GM12878 (cell line): ENCODE results near the gene ASTL. TPM values are rescaled to one million over a fixed set of nuclear protein-coding genes. Genes with fewer than 3 reads are reported as not detected.

ENCODE experiments used
- ATAC-seq: fragments of 200-7000 bp; cut with Tn5 transposase; 3 replicates; pipeline ENCODE4 v1.9.1; 2020; ENCODE audit warnings: mild to moderate bottlenecking, moderate library complexity
- BruUV-seq: library from RNA; stranded (reverse); fragments of 400-500 nt; replicated peaks from 2 replicates; lab custom pipeline; 2021; lab: Mats Ljungman, UMichigan
- CTCF ChIA-PET: fragments of 300-600 bp; sonication (Branson Sonifier 250); formaldehyde crosslinking; extraction: SDS; loops from one replicate; lab custom pipeline; 2021; ENCODE audit warnings: inconsistent platforms; lab: Yijun Ruan, JAX
- POLR2A ChIA-PET: fragments of 350-600 bp; formaldehyde crosslinking; extraction: SDS; loops from one replicate; lab custom pipeline; 2021; ENCODE audit warnings: inconsistent platforms; lab: Charles Lee
- RAD21 ChIA-PET: fragments of 300-600 bp; sonication (Branson Sonifier 250); formaldehyde crosslinking; loops from one replicate; lab custom pipeline; 2023; ENCODE audit warnings: antibody characterized with exemption; ENCODE audit not compliant: unreplicated experiment; lab: Charles Lee
- SMC1A ChIA-PET: fragments of 300-600 bp; sonication (Branson Sonifier 250); formaldehyde crosslinking; loops from one replicate; lab custom pipeline; 2023; ENCODE audit not compliant: unreplicated experiment, uncharacterized antibody; lab: Charles Lee
- DNase-seq: peaks from one replicate; pipeline ENCODE4 v3.0.0-alpha.2; 2011; ENCODE audit warnings: low read depth, low spot score
- FAIRE-seq: peaks from 3 replicates; lab custom pipeline; 2011; peaks lifted over from hg19 to GRCh38; lab: Jason Lieb, UNC
- H2AFZ ChIP-seq: 2 replicates; pipeline ENCODE4 v1.6.0; 2011; ENCODE audit warnings: low read depth, low read length, control low read depth; ENCODE audit not compliant: control insufficient read depth
- H3K27ac ChIP-seq: 2 replicates; pipeline ENCODE4 v1.5.1; 2011; ENCODE audit warnings: control low read depth; ENCODE audit not compliant: control insufficient read depth, insufficient read depth
- H3K27me3 ChIP-seq, 2 experiments: replicated peaks in 1 of 2; 2 replicates each; pipeline versions ENCODE4 v1.6.0 to v1.6.1; 2011; ENCODE audit warnings: low read length in 1 of 2; ENCODE audit not compliant: control insufficient read depth in 2 of 2, insufficient read depth in 2 of 2
- H3K36me3 ChIP-seq, 2 experiments: 2 replicates each; pipeline ENCODE4 v1.5.1; 2011; ENCODE audit warnings: low read length in 1 of 2; ENCODE audit not compliant: control insufficient read depth in 2 of 2, insufficient read depth in 2 of 2
- H3K4me1 ChIP-seq: 2 replicates; pipeline ENCODE4 v1.6.1; 2011; ENCODE audit warnings: mild to moderate bottlenecking, low read length, moderate library complexity, mixed read lengths; ENCODE audit not compliant: control insufficient read depth, insufficient read depth
- H3K4me2 ChIP-seq: 2 replicates; pipeline ENCODE4 v1.6.0; 2011; ENCODE audit warnings: control low read depth; ENCODE audit not compliant: control insufficient read depth, insufficient read depth
- H3K4me3 ChIP-seq: fragments of 200-600 bp; sonication (generic); 2 replicates; pipeline ENCODE4 v1.5.1; 2016
- H3K79me2 ChIP-seq: 2 replicates; pipeline ENCODE4 v1.6.0; 2011; ENCODE audit warnings: low read length; ENCODE audit not compliant: control insufficient read depth, insufficient read depth
- H3K9ac ChIP-seq: 2 replicates; pipeline ENCODE4 v1.8.0; 2011; ENCODE audit warnings: low read length, control low read depth, mixed read lengths; ENCODE audit not compliant: control insufficient read depth, insufficient read depth
- H3K9me3 ChIP-seq: replicated peaks from 3 replicates; pipeline ENCODE4 v1.5.1; 2011; ENCODE audit warnings: mild to moderate bottlenecking, low read length; ENCODE audit not compliant: control insufficient read depth, insufficient read depth
- H4K20me1 ChIP-seq: 2 replicates; pipeline ENCODE4 v1.6.0; 2011; ENCODE audit not compliant: control insufficient read depth, insufficient read depth
- CBX3 ChIP-seq: fragments of 200-600 bp; sonication (generic); IDR thresholded peaks from 2 replicates; pipeline ENCODE4 v1.6.1; 2016; ENCODE audit warnings: low read depth, borderline replicate concordance
- CBX5 ChIP-seq: sonication (generic); IDR thresholded peaks from 2 replicates; pipeline ENCODE4 v1.6.1; 2016; ENCODE audit warnings: low read depth, moderate library complexity, mild to moderate bottlenecking, inconsistent platforms
- CHD1 ChIP-seq: IDR thresholded peaks from 2 replicates; pipeline ENCODE4 v1.6.1; 2012; ENCODE audit warnings: low read depth, low read length, improper control_type of control experiment
- CHD2 ChIP-seq: IDR thresholded peaks from 2 replicates; pipeline ENCODE4 v1.6.1; 2011; ENCODE audit warnings: low read depth, low read length, improper control_type of control experiment, borderline replicate concordance
- FOXK2 ChIP-seq: fragments of 450-650 bp; IDR thresholded peaks from 2 replicates; pipeline ENCODE4 v1.6.1; 2017; ENCODE audit warnings: mild to moderate bottlenecking, moderate library complexity
- MTA2 ChIP-seq: fragments of 450-650 bp; IDR thresholded peaks from 2 replicates; pipeline ENCODE4 v1.6.1; 2016; ENCODE audit warnings: low read depth, mild to moderate bottlenecking, moderate library complexity
- POU2F2 ChIP-seq: IDR thresholded peaks from 3 replicates; pipeline ENCODE4 v1.6.1; 2011; ENCODE audit warnings: low read depth, mild to moderate bottlenecking, low read length, borderline replicate concordance
- SRF ChIP-seq, 2 experiments: IDR thresholded peaks; 2 replicates each; pipeline ENCODE4 v1.6.1; 2011; ENCODE audit warnings: low read depth in 2 of 2, low read length in 2 of 2, mild to moderate bottlenecking in 1 of 2, moderate library complexity in 1 of 2
- STAT3 ChIP-seq: IDR thresholded peaks from 2 replicates; pipeline ENCODE4 v1.6.1; 2011; ENCODE audit warnings: low read depth, low read length, improper control_type of control experiment
- WRNIP1 ChIP-seq: IDR thresholded peaks from 2 replicates; pipeline ENCODE4 v1.6.1; 2011; ENCODE audit warnings: low read depth, low read length, improper control_type of control experiment, borderline replicate concordance
- WGBS: methylation state at CpG from one replicate; pipeline ENCODE4 v1.1.6; 2016; ENCODE audit warnings: low lambda C conversion rate; ENCODE audit not compliant: insufficient replicate concordance, insufficient coverage; ENCODE audit errors: missing lambda C conversion rate; 5-methylcytosine and 5-hydroxymethylcytosine counted together
- in situ Hi-C: fragments of 300-500 bp; cut with MboI; formaldehyde crosslinking; loops from 9 replicates; pipeline ENCODE4 v1.14.3; 2018; ENCODE audit warnings: mixed read lengths
- intact Hi-C: fragments of 100-400 bp; cut with micrococcal nuclease; formaldehyde crosslinking; loops from one replicate; pipeline ENCODE4 v1.14.2; 2022; ENCODE audit not compliant: unreplicated experiment
- polyA plus RNA-seq, 11 experiments: library from polyadenylated mRNA; depleted of rRNA in 4 of 11; unstranded in 6 of 11; stranded (reverse) in 5 of 11; fragments of >200 nt; fragmentation: Nextera tagmentation in 4 of 11; fragmentation: Illumina TruSeq in 1 of 11; extraction: Ambion mirVana in 4 of 11; extraction: Trizol in 1 of 11; gene quantifications; 1 replicate in 1 of 11; 2 replicates in 10 of 11; pipeline versions ENCODE4 v1.2.1 to v1.2.3, GENCODE V29; 2011 to 2016; ENCODE audit warnings: inconsistent platforms in 2 of 11, missing spikeins in 2 of 11, low read depth in 1 of 11
- total RNA-seq, 4 experiments: library from RNA; depleted of rRNA in 3 of 4; stranded (reverse); fragments of >200 nt in 3 of 4; fragmentation: Illumina TruSeq in 1 of 4; extraction: Trizol in 1 of 4; gene quantifications; 2 replicates each; pipeline versions ENCODE4 v1.2.1 to v1.2.3, GENCODE V29; 2013 to 2021
- TF ChIP-seq, protein P1 (sequence below): fragments of 450-650 bp; IDR thresholded peaks from 2 replicates; pipeline ENCODE4 v1.6.1; 2018; ENCODE audit warnings: mild to moderate bottlenecking, low read depth, moderate library complexity; ENCODE audit not compliant: partially characterized antibody
- TF ChIP-seq, protein P2 (sequence below): IDR thresholded peaks from 2 replicates; pipeline ENCODE4 v1.6.1; 2012; ENCODE audit warnings: mild to moderate bottlenecking, low read depth, low read length
- TF ChIP-seq, protein P3 (sequence below): IDR thresholded peaks from 2 replicates; pipeline ENCODE4 v1.6.1; 2012; ENCODE audit warnings: low read depth, low read length, improper control_type of control experiment
- TF ChIP-seq, protein P4 (sequence below): fragments of 450-650 bp; IDR thresholded peaks from 2 replicates; pipeline ENCODE4 v1.6.1; 2016; ENCODE audit warnings: mild to moderate bottlenecking

Gene ASTL
- total and polyA plus RNA-seq, 10 of the 15 experiments (the other 5 are each of a cell fraction or from before 2014, with no cell fraction given), result 0.18 to 1.0 (median 0.38) TPM; not detected in 4

DNA sequence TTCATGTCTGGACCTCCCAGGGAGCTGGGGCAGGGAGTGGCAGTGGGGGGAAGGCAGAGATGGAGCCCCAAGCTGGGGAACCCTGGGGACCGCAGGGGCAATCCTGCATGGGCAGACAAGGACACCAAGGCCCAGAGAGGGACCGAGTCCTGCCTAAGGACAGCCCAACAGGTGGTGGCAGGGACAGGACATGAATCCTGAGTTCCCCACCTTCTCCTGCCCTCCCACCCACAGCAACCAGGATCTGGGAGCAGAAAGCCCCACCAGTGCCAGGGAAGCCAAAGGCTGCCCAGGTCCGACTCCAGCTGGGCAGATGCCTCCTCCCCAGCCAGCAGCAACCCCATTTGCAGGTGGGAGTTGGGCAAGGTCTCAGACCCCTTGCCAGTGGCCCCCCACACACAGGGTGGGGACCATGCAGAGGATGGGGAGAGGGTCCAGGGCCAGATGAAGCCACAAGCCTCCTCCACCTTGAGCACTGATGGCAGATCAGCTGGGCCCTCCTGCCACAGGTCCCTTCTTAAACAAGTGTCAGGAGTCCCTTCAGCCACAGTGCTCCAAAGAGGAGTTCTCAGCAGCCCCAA lies 28.3 kb downstream of the ASTL start:
- in situ Hi-C loops, result no loop called here
- H3K27ac ChIP-seq, result no peak overlapping the region
- ChIA-PET CTCF (interaction anchor here (1.7 kb wide), 1 partner anchor 117 kb away, joined by 7 read pairs; no protein-coding TSS in a partner anchor), SMC1A (no interaction called here), POLR2A (no interaction called here), RAD21 (interaction anchor here (1.6 kb wide), 1 partner anchor 64 kb away, joined by 5 read pairs; no protein-coding TSS in a partner anchor)
- no peak overlapping the region for H2AFZ ChIP-seq
- H3K4me3 ChIP-seq, result no peak overlapping the region
- no peak overlapping the region for H3K4me2 ChIP-seq
- BruUV-seq, result no TSS peak
- no peaks in the 10 kb centered on the region for H3K4me1 ChIP-seq
- ATAC-seq (no peak), DNase-seq (no peak), FAIRE-seq (no peak)
- peaks cover 4% of the 10 kb centered on the region; the same call in 2 of the 3 replicates for H3K9me3 ChIP-seq
- no peaks in the 10 kb centered on the region for H3K79me2 ChIP-seq
- no peaks in the 10 kb centered on the region for H4K20me1 ChIP-seq
- H3K36me3 ChIP-seq, result no peaks in the 10 kb centered on the region
- H3K9ac ChIP-seq, result no peak overlapping the region
- 46% methylated on average over 3 of the region's 3 CpGs for WGBS
- H3K27me3 ChIP-seq, result no peaks in the 10 kb centered on the region
- intact Hi-C loops, result no loop called here
- TF ChIP-seq, protein P1, sequence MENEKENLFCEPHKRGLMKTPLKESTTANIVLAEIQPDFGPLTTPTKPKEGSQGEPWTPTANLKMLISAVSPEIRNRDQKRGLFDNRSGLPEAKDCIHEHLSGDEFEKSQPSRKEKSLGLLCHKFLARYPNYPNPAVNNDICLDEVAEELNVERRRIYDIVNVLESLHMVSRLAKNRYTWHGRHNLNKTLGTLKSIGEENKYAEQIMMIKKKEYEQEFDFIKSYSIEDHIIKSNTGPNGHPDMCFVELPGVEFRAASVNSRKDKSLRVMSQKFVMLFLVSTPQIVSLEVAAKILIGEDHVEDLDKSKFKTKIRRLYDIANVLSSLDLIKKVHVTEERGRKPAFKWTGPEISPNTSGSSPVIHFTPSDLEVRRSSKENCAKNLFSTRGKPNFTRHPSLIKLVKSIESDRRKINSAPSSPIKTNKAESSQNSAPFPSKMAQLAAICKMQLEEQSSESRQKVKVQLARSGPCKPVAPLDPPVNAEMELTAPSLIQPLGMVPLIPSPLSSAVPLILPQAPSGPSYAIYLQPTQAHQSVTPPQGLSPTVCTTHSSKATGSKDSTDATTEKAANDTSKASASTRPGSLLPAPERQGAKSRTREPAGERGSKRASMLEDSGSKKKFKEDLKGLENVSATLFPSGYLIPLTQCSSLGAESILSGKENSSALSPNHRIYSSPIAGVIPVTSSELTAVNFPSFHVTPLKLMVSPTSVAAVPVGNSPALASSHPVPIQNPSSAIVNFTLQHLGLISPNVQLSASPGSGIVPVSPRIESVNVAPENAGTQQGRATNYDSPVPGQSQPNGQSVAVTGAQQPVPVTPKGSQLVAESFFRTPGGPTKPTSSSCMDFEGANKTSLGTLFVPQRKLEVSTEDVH, result no peak
- TF ChIP-seq SRF (IDR thresholded peaks at IDR 0.05; ENCODE audit: low read depth in 2 of 2, low read length in 2 of 2) (no peak), STAT3 (no peak), WRNIP1 (no peak), FOXK2 (no peak), CBX3 (no peak), MTA2 (no peak), CHD2 (no peak), POU2F2 (no peak), CBX5 (no peak), CHD1 (no peak)
- TF ChIP-seq, protein P2, sequence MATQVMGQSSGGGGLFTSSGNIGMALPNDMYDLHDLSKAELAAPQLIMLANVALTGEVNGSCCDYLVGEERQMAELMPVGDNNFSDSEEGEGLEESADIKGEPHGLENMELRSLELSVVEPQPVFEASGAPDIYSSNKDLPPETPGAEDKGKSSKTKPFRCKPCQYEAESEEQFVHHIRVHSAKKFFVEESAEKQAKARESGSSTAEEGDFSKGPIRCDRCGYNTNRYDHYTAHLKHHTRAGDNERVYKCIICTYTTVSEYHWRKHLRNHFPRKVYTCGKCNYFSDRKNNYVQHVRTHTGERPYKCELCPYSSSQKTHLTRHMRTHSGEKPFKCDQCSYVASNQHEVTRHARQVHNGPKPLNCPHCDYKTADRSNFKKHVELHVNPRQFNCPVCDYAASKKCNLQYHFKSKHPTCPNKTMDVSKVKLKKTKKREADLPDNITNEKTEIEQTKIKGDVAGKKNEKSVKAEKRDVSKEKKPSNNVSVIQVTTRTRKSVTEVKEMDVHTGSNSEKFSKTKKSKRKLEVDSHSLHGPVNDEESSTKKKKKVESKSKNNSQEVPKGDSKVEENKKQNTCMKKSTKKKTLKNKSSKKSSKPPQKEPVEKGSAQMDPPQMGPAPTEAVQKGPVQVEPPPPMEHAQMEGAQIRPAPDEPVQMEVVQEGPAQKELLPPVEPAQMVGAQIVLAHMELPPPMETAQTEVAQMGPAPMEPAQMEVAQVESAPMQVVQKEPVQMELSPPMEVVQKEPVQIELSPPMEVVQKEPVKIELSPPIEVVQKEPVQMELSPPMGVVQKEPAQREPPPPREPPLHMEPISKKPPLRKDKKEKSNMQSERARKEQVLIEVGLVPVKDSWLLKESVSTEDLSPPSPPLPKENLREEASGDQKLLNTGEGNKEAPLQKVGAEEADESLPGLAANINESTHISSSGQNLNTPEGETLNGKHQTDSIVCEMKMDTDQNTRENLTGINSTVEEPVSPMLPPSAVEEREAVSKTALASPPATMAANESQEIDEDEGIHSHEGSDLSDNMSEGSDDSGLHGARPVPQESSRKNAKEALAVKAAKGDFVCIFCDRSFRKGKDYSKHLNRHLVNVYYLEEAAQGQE, result no peak
- TF ChIP-seq, protein P3, sequence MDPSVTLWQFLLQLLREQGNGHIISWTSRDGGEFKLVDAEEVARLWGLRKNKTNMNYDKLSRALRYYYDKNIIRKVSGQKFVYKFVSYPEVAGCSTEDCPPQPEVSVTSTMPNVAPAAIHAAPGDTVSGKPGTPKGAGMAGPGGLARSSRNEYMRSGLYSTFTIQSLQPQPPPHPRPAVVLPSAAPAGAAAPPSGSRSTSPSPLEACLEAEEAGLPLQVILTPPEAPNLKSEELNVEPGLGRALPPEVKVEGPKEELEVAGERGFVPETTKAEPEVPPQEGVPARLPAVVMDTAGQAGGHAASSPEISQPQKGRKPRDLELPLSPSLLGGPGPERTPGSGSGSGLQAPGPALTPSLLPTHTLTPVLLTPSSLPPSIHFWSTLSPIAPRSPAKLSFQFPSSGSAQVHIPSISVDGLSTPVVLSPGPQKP, result no peak
- TF ChIP-seq, protein P4, sequence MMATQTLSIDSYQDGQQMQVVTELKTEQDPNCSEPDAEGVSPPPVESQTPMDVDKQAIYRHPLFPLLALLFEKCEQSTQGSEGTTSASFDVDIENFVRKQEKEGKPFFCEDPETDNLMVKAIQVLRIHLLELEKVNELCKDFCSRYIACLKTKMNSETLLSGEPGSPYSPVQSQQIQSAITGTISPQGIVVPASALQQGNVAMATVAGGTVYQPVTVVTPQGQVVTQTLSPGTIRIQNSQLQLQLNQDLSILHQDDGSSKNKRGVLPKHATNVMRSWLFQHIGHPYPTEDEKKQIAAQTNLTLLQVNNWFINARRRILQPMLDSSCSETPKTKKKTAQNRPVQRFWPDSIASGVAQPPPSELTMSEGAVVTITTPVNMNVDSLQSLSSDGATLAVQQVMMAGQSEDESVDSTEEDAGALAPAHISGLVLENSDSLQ, result no peak
